Lower leg skin (tissue), 4 donors: Measurements from ENCODE around the gene CENPK. TPM values are rescaled to one million over a fixed set of nuclear protein-coding genes. Genes with fewer than 3 reads are reported as not detected.

ENCODE experiments used
- DNase-seq, 2 donors: peaks; one replicate each; pipeline ENCODE4 v3.0.0-alpha.2; 2019; ENCODE audit warnings: low spot score in 2 of 2
- H3K4me3 ChIP-seq: fragments of 200-600 bp; sonication (generic); 2 replicates; pipeline ENCODE4 v1.5.1; 2017; ENCODE audit warnings: mild to moderate bottlenecking, low read depth; ENCODE audit not compliant: poor library complexity, severe bottlenecking
- CTCF ChIP-seq, 3 donors: fragments of 450-650 bp; IDR thresholded peaks; one replicate each; pipeline ENCODE4 v1.5.1; 2016; ENCODE audit warnings: antibody characterized with exemption in 3 of 3, mild to moderate bottlenecking in 3 of 3, moderate library complexity in 2 of 3
- POLR2A ChIP-seq, 2 donors: fragments of 450-650 bp; IDR thresholded peaks; one replicate each; pipeline ENCODE4 v1.6.1; 2016 to 2017; ENCODE audit warnings: antibody characterized with exemption in 2 of 2, mild to moderate bottlenecking in 1 of 2, moderate library complexity in 1 of 2
- WGBS, 2 donors: methylation state at CpG; one replicate each; pipeline ENCODE4 v1.1.5; 2018; 5-methylcytosine and 5-hydroxymethylcytosine counted together
- intact Hi-C: fragments of 100-400 bp; cut with DNase I; formaldehyde crosslinking; loops from one replicate; pipeline ENCODE4 v1.15.0; 2023; ENCODE audit warnings: low total_unique reads
- total RNA-seq, 4 donors: library from RNA; depleted of rRNA; stranded (reverse); fragments of >200 nt; gene quantifications; one replicate each; pipeline ENCODE4 v1.1.0, GENCODE V29; 2016

CENPK gene
- total RNA-seq, 4 donors from 2014 or later: 0.72 to 1.8 (median 1.3) TPM

GRCh38 chr5:65485405-65485804 lies 77.6 kb downstream of the CENPK start:
- WGBS, 2 donors: 94 to 95% methylated on average over 16 to 27 of the region's 28 CpGs
- no peak for DNase-seq
- no peak for TF ChIP-seq CTCF (IDR thresholded peaks at IDR 0.05)
- TF ChIP-seq POLR2A (IDR thresholded peaks at IDR 0.05): no peak
- no peak overlapping the region for H3K4me3 ChIP-seq
- intact Hi-C loops: loop anchor here (10.0 kb wide), 1 partner anchor 681 kb away; no protein-coding TSS in a partner anchor

GRCh38 chr5:65483546-65484346 lies 79.2 kb downstream of the CENPK start:
- 19 to 26% methylated on average over 3 of the region's 3 CpGs for WGBS, 2 donors
- no peak overlapping the region for H3K4me3 ChIP-seq
- no peak for TF ChIP-seq CTCF (IDR thresholded peaks at IDR 0.05)
- no peak for DNase-seq
- intact Hi-C loops: loop anchor here (10.0 kb wide), 1 partner anchor 679 kb away; no protein-coding TSS in a partner anchor

GRCh38 chr5:65482736-65483545 lies 80.0 kb downstream of the CENPK start:
- TF ChIP-seq CTCF (IDR thresholded peaks at IDR 0.05): no peak
- TF ChIP-seq POLR2A (IDR thresholded peaks at IDR 0.05): no peak
- DNase-seq: no peak
- intact Hi-C loops: loop anchor here (10.0 kb wide), 1 partner anchor 678 kb away; no protein-coding TSS in a partner anchor
- H3K4me3 ChIP-seq: peak overlapping the region; percentile 23
- 0 to 1% methylated on average over 12 of the region's 12 CpGs for WGBS, 2 donors

GRCh38 chr5:65482296-65482735 lies 80.7 kb downstream of the CENPK start:
- TF ChIP-seq CTCF (IDR thresholded peaks at IDR 0.05): no peak
- TF ChIP-seq POLR2A (IDR thresholded peaks at IDR 0.05): no peak
- 0% methylated on average over 6 of the region's 6 CpGs for WGBS, 2 donors
- DNase-seq: no peak
- intact Hi-C loops: loop anchor here (10.0 kb wide), 1 partner anchor 678 kb away; no protein-coding TSS in a partner anchor
- peak overlapping the region; percentile 23 for H3K4me3 ChIP-seq

- WGBS, 2 donors: 0% methylated on average over 12 of the region's 12 CpGs
- intact Hi-C loops: loop anchor here (10.0 kb wide), 1 partner anchor 677 kb away; no protein-coding TSS in a partner anchor
- H3K4me3 ChIP-seq: peak within 1 kb of the TSS; percentile 23
- no peak for TF ChIP-seq CTCF (IDR thresholded peaks at IDR 0.05)
- no peak for TF ChIP-seq POLR2A (IDR thresholded peaks at IDR 0.05)
- peak; percentile 88 to 96 for DNase-seq
These were observed 81.2 kb downstream of the CENPK start, which contains the start of gene ADAMTS6 for GRCh38 chr5:65481635-65482295. Gene ADAMTS6 (minus strand): TSS chr5:65481920. CDS start chr5:65473673, 8,247 bp downstream.
